T-helper 17 cell (primary cell): ENCODE results near the gene MESP2. TPM values are rescaled to one million over a fixed set of nuclear protein-coding genes. Genes with fewer than 3 reads are reported as not detected.

Experiments used
- ATAC-seq: fragments of 150-1000 bp; cut with Tn5 transposase; 2 replicates; pipeline ENCODE4 v1.10.0; 2021; ENCODE audit warnings: mild to moderate bottlenecking, moderate library complexity
- DNase-seq, 3 donors: peaks; one replicate each; pipeline versions ENCODE4 v3.0.0 to v3.0.0-alpha.2; 2020 to 2021
- H3K9me3 ChIP-seq: one replicate; pipeline ENCODE4 v1.7.0; 2013; ENCODE audit warnings: low read length, mild to moderate bottlenecking; ENCODE audit not compliant: control insufficient read depth, poor library complexity, severe bottlenecking
- H3K27ac Mint-ChIP-seq: one replicate; pipeline ENCODE4 v1.8.0; 2022; ENCODE audit warnings: mild to moderate bottlenecking, moderate library complexity, mixed read lengths
- H3K27me3 Mint-ChIP-seq: one replicate; pipeline ENCODE4 v1.8.0; 2022; ENCODE audit warnings: mixed read lengths
- H3K36me3 Mint-ChIP-seq: one replicate; pipeline ENCODE4 v1.8.0; 2022; ENCODE audit warnings: low read depth, mixed read lengths
- H3K4me1 Mint-ChIP-seq: one replicate; pipeline ENCODE4 v1.8.0; 2022; ENCODE audit warnings: mild to moderate bottlenecking, mixed read lengths
- H3K4me3 Mint-ChIP-seq: one replicate; pipeline ENCODE4 v1.8.0; 2022; ENCODE audit warnings: mild to moderate bottlenecking, moderate library complexity, mixed read lengths
- total RNA-seq, 4 donors: library from RNA in 2 of 4; stranded (reverse) in 2 of 4; gene quantifications; one replicate each; pipeline ENCODE4 v1.2.3 and lab custom pipeline; 2022 to 2026

The MESP2 gene
- total RNA-seq, 2 donors from 2014 or later = not detected

DNA sequence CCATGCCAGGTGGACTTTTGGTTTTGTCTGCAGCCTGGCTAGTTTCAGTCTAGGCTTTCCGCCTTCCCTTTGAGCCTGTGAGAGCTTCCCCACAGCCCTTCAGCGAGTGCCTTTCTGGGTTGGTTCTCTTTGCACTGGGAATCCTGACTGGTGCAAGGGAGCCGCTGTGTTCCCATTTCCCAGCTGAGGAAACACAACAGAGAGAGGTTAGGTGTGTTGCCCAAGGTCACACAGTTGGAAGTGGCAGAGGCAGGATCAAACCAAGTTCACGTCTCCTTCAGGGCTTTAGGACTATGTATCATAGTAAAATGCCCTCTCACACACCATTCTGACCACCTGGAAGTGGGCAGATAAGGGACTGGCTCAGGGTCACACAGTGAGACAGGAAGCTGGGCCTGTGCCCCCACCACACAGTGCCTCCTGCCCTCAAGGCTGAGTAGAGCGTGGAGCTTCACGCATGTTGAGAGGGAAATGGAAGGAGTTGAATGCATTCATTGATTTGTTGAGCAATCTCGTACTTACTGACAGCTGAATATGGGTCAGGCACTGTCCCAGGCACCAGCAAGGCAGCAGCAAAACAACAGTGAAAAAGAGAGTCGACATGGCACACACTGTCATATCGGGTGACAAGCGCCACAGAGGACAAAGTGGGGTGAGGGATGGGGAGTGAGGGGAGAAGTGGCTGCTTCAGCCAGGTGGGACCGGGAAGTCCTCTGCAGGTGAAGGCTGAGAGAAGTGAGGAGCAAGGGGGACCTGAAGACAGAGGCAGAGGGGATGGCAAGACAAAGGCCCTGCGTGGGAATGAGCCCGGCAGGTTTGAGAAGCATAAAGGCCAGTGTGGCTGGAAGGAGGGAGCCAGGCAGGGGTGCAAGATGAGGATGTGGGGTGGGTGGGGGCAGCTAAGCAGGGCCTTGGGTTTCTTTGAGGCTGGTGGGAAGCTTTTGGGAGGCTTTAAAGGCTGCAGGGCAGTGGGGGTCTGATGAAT, 50.8 kb downstream of the MESP2 start:
- H3K27me3 Mint-ChIP-seq = peaks cover 15% of the 10 kb centered on the region
- H3K4me1 Mint-ChIP-seq = peaks cover 9% of the 10 kb centered on the region
- peaks cover 9% of the 10 kb centered on the region for H3K36me3 Mint-ChIP-seq
- no peak overlapping the region for H3K27ac Mint-ChIP-seq
- no peak for ATAC-seq
- no peaks in the 10 kb centered on the region for H3K9me3 ChIP-seq
- DNase-seq = no peak
- H3K4me3 Mint-ChIP-seq = no peak overlapping the region

DNA sequence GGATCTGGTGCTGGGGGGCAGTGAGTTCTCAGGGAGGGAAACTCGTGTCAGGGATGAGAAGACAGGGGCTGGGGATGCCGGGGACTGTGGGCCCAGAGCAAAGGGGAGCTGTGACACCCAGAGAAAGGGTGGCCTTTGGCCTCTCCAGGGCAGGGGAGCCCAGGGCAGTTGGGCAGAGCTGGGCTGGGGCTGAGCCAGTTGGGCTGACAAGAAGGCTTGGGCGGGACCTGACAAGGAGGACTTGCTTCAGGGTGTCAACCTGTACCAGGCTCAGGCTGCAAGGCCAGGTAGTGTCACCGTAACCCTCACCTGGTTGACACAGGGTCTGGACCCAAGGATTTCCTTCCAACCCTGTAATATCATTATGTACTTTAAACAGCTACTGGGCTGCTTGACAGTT, 51.7 kb downstream of the MESP2 start:
- DNase-seq (no peak), ATAC-seq (no peak)
- Mint-ChIP-seq H3K4me1 (peaks cover 9% of the 10 kb centered on the region), H3K4me3 (no peak overlapping the region), H3K27me3 (peaks cover 8% of the 10 kb centered on the region), H3K36me3 (peaks cover 9% of the 10 kb centered on the region), H3K27ac (no peak overlapping the region)
- H3K9me3 ChIP-seq = no peaks in the 10 kb centered on the region

Other genes starting within 250 kb of the MESP2 start
- gene TICRR, start 200.9 kb upstream of the MESP2 start, total RNA-seq = under 1 TPM; 0.21 to 0.22 TPM
- gene KIF7, start 120.9 kb upstream of the MESP2 start, total RNA-seq = under 1 TPM; 0.05 to 0.10 TPM
- under 1 TPM; 0.10 to 0.12 TPM for gene PLIN1, start 97.0 kb upstream of the MESP2 start, total RNA-seq
- under 1 TPM; 0.16 to 0.37 TPM for gene PEX11A, start 85.6 kb upstream of the MESP2 start, total RNA-seq
- gene WDR93, start 85.5 kb upstream of the MESP2 start, total RNA-seq = under 1 TPM in 1 of 2 donors, not detected in 1; 0.18 TPM
- gene MESP1, start 25.1 kb upstream of the MESP2 start, total RNA-seq = not detected
- gene ANPEP, start 38.5 kb downstream of the MESP2 start, total RNA-seq = 1 to 10 TPM; 3.4 to 8.9 TPM
- 10 to 100 TPM; 28.0 to 29.1 TPM for gene AP3S2, start 117.7 kb downstream of the MESP2 start, total RNA-seq
- gene ARPIN, start 136.6 kb downstream of the MESP2 start, total RNA-seq = under 1 TPM in 1 of 2 donors, not detected in 1; 0.13 TPM
- gene ZNF710, start 225.0 kb downstream of the MESP2 start, total RNA-seq = 10 to 100 TPM; 11.7 to 14.4 TPM